WTC11 (cell line): Measurements from ENCODE around the gene OR4K2. TPM values are rescaled to one million over a fixed set of nuclear protein-coding genes. Genes with fewer than 3 reads are reported as not detected.

Experiments used
- ATAC-seq: fragments of 200-7000 bp; cut with Tn5 transposase; 2 replicates; pipeline ENCODE4 v1.10.0; 2021; ENCODE audit warnings: mild to moderate bottlenecking, moderate library complexity
- CTCF ChIA-PET: fragments of 300-600 bp; sonication (Branson Sonifier 250); formaldehyde crosslinking; loops from one replicate; lab custom pipeline; 2021; ENCODE audit warnings: antibody characterized with exemption; lab: Charles Lee
- POLR2A ChIA-PET: fragments of 350-600 bp; sonication (Branson Sonifier 250); formaldehyde crosslinking; loops from one replicate; lab custom pipeline; 2021; ENCODE audit warnings: antibody characterized with exemption; lab: Charles Lee
- DNase-seq: peaks from one replicate; pipeline ENCODE4 v3.0.0; 2021; ENCODE audit warnings: low spot score
- H3K27ac Mint-ChIP-seq: 2 replicates; pipeline ENCODE4 v1.8.0; 2021; ENCODE audit warnings: mixed read lengths
- H3K27me3 Mint-ChIP-seq: 2 replicates; pipeline ENCODE4 v1.8.0; 2021; ENCODE audit warnings: low read depth, mild to moderate bottlenecking, moderate library complexity, mixed read lengths
- H3K36me3 Mint-ChIP-seq: 2 replicates; pipeline ENCODE4 v1.8.0; 2021; ENCODE audit warnings: mixed read lengths
- H3K4me1 Mint-ChIP-seq: 2 replicates; pipeline ENCODE4 v1.8.0; 2022; ENCODE audit warnings: mixed read lengths
- H3K4me3 Mint-ChIP-seq: 2 replicates; pipeline ENCODE4 v1.8.0; 2021; ENCODE audit warnings: mild to moderate bottlenecking, moderate library complexity, mixed read lengths
- H3K9me3 Mint-ChIP-seq: 2 replicates; pipeline ENCODE4 v1.8.0; 2021; ENCODE audit warnings: mixed read lengths
- CREB1 ChIP-seq: sonication (generic); formaldehyde crosslinking; IDR thresholded peaks from 2 replicates; pipeline ENCODE4 v1.8.0; 2023; ENCODE audit warnings: mild to moderate bottlenecking, missing genetic modification reagents
- FOXJ3 ChIP-seq: sonication (generic); formaldehyde crosslinking; IDR thresholded peaks from 2 replicates; pipeline ENCODE4 v1.9.0; 2021; ENCODE audit warnings: missing genetic modification reagents, mild to moderate bottlenecking, borderline replicate concordance
- FOXK1 ChIP-seq: sonication (generic); formaldehyde crosslinking; IDR thresholded peaks from 2 replicates; pipeline ENCODE4 v1.8.0; 2022; ENCODE audit warnings: mild to moderate bottlenecking, moderate library complexity, missing genetic modification reagents
- FOXP4 ChIP-seq: sonication (generic); formaldehyde crosslinking; IDR thresholded peaks from 2 replicates; pipeline ENCODE4 v1.8.0; 2022; ENCODE audit warnings: mild to moderate bottlenecking, missing genetic modification reagents
- HMGA2 ChIP-seq: fragments of 250-450 bp; sonication (Bioruptor Pico); IDR thresholded peaks from 2 replicates; pipeline ENCODE4 v1.4.0; 2021; ENCODE audit warnings: mild to moderate bottlenecking, moderate library complexity
- HMGXB4 ChIP-seq: sonication (generic); formaldehyde crosslinking; IDR thresholded peaks from 2 replicates; pipeline ENCODE4 v1.8.1; 2023; ENCODE audit warnings: mild to moderate bottlenecking, moderate library complexity, missing genetic modification reagents
- MYBL2 ChIP-seq: sonication (generic); formaldehyde crosslinking; IDR thresholded peaks from 2 replicates; pipeline ENCODE4 v1.8.1; 2023; ENCODE audit warnings: mild to moderate bottlenecking, moderate library complexity, missing genetic modification reagents
- NFATC4 ChIP-seq: fragments of 250-450 bp; sonication (Bioruptor Pico); IDR thresholded peaks from 2 replicates; pipeline ENCODE4 v1.9.0; 2021; ENCODE audit warnings: mild to moderate bottlenecking
- NFE2L1 ChIP-seq: sonication (generic); formaldehyde crosslinking; IDR thresholded peaks from 2 replicates; pipeline ENCODE4 v1.8.1; 2023; ENCODE audit warnings: missing genetic modification reagents
- OVOL2 ChIP-seq: fragments of 250-450 bp; sonication (Bioruptor Pico); IDR thresholded peaks from 2 replicates; pipeline ENCODE4 v1.9.0; 2021; ENCODE audit warnings: mild to moderate bottlenecking, borderline replicate concordance
- PRDM15 ChIP-seq: sonication (generic); formaldehyde crosslinking; IDR thresholded peaks from 2 replicates; pipeline ENCODE4 v1.8.0; 2022; ENCODE audit warnings: missing genetic modification reagents
- RELA ChIP-seq: sonication (generic); formaldehyde crosslinking; IDR thresholded peaks from 2 replicates; pipeline ENCODE4 v1.8.1; 2022; ENCODE audit warnings: missing genetic modification reagents, mild to moderate bottlenecking, borderline replicate concordance
- TCF7 ChIP-seq: sonication (generic); formaldehyde crosslinking; IDR thresholded peaks from 2 replicates; pipeline ENCODE4 v1.8.0; 2022; ENCODE audit warnings: mild to moderate bottlenecking, low read depth, missing genetic modification reagents, moderate library complexity
- TEAD1 ChIP-seq: sonication (generic); formaldehyde crosslinking; IDR thresholded peaks from 2 replicates; pipeline ENCODE4 v1.8.0; 2022; ENCODE audit warnings: mild to moderate bottlenecking, missing genetic modification reagents
- ZNF121 ChIP-seq: sonication (generic); formaldehyde crosslinking; IDR thresholded peaks from 2 replicates; pipeline ENCODE4 v1.8.0; 2023; ENCODE audit warnings: missing genetic modification reagents
- ZNF416 ChIP-seq: fragments of 250-450 bp; sonication (Bioruptor Pico); IDR thresholded peaks from 2 replicates; pipeline ENCODE4 v1.9.0; 2021; ENCODE audit warnings: mild to moderate bottlenecking, inconsistent platforms
- ZNF532 ChIP-seq: fragments of 250-450 bp; sonication (Bioruptor Pico); IDR thresholded peaks from 2 replicates; pipeline ENCODE4 v1.9.0; 2021; ENCODE audit warnings: mild to moderate bottlenecking, borderline replicate concordance
- total RNA-seq: library from RNA; stranded (reverse); gene quantifications from 3 replicates; pipeline ENCODE4 v1.2.3, GENCODE V29; 2021
- TF ChIP-seq, protein P1 (sequence below): sonication (generic); formaldehyde crosslinking; IDR thresholded peaks from 2 replicates; pipeline ENCODE4 v1.8.0; 2022; ENCODE audit warnings: mild to moderate bottlenecking, missing genetic modification reagents
- TF ChIP-seq, protein P2 (sequence below): sonication (generic); formaldehyde crosslinking; IDR thresholded peaks from 2 replicates; pipeline ENCODE4 v1.8.1; 2023; ENCODE audit warnings: mild to moderate bottlenecking, missing genetic modification reagents, borderline replicate concordance

The OR4K2 gene
- total RNA-seq, 1 experiment from 2014 or later = not detected

DNA sequence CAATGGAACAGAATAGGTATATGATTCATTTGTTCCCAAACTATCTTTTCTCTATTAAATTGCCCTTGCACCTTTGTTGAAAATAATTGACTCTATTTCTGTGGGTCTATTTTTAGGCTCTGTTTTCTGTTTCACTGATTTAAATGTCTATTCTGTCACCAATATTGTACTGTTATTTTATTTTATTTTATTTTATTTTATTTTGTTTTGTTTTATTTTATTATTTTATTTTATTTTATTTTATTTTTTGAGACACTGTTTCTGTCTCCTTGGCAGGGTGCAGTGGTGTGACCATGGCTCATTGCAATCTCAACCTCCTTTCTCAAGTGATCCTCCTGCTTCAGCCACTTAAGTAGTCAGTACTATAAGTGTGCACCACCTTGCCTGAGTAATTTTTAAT is 36.5 kb upstream of the OR4K2 start:
- no peak for TF ChIP-seq FOXP4 (CRISPR knock-in tag)
- peak; percentile 100 for TF ChIP-seq HMGA2 (CRISPR knock-in tag)
- no peak for TF ChIP-seq NFATC4 (CRISPR knock-in tag)
- no peak overlapping the region for H3K4me3 Mint-ChIP-seq
- POLR2A ChIA-PET = no interaction called here
- H3K27ac Mint-ChIP-seq = no peak overlapping the region
- H3K36me3 Mint-ChIP-seq = peaks cover 13% of the 10 kb centered on the region
- H3K4me1 Mint-ChIP-seq = no peaks in the 10 kb centered on the region
- H3K9me3 Mint-ChIP-seq = peaks cover 19% of the 10 kb centered on the region
- H3K27me3 Mint-ChIP-seq = peaks cover under 1% of the 10 kb centered on the region; the same call in 1 of the 2 replicates
- DNase-seq (no peak), ATAC-seq (no peak)
- CTCF ChIA-PET = no interaction called here

- TF ChIP-seq HMGXB4 (no peak), NFE2L1 (CRISPR knock-in tag) (no peak), OVOL2 (no peak), FOXJ3 (no peak), FOXK1 (no peak), MYBL2 (no peak), RELA (no peak), TEAD1 (CRISPR knock-in tag) (no peak), CREB1 (CRISPR knock-in tag) (no peak), TCF7 (CRISPR knock-in tag) (no peak), ZNF121 (CRISPR knock-in tag) (no peak), ZNF532 (CRISPR knock-in tag) (no peak), ZNF416 (CRISPR knock-in tag) (no peak), PRDM15 (CRISPR knock-in tag) (no peak)
- TF ChIP-seq, protein P1, sequence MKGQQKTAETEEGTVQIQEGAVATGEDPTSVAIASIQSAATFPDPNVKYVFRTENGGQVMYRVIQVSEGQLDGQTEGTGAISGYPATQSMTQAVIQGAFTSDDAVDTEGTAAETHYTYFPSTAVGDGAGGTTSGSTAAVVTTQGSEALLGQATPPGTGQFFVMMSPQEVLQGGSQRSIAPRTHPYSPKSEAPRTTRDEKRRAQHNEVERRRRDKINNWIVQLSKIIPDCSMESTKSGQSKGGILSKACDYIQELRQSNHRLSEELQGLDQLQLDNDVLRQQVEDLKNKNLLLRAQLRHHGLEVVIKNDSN = no peak
- TF ChIP-seq, protein P2, sequence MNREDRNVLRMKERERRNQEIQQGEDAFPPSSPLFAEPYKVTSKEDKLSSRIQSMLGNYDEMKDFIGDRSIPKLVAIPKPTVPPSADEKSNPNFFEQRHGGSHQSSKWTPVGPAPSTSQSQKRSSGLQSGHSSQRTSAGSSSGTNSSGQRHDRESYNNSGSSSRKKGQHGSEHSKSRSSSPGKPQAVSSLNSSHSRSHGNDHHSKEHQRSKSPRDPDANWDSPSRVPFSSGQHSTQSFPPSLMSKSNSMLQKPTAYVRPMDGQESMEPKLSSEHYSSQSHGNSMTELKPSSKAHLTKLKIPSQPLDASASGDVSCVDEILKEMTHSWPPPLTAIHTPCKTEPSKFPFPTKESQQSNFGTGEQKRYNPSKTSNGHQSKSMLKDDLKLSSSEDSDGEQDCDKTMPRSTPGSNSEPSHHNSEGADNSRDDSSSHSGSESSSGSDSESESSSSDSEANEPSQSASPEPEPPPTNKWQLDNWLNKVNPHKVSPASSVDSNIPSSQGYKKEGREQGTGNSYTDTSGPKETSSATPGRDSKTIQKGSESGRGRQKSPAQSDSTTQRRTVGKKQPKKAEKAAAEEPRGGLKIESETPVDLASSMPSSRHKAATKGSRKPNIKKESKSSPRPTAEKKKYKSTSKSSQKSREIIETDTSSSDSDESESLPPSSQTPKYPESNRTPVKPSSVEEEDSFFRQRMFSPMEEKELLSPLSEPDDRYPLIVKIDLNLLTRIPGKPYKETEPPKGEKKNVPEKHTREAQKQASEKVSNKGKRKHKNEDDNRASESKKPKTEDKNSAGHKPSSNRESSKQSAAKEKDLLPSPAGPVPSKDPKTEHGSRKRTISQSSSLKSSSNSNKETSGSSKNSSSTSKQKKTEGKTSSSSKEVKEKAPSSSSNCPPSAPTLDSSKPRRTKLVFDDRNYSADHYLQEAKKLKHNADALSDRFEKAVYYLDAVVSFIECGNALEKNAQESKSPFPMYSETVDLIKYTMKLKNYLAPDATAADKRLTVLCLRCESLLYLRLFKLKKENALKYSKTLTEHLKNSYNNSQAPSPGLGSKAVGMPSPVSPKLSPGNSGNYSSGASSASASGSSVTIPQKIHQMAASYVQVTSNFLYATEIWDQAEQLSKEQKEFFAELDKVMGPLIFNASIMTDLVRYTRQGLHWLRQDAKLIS (CRISPR knock-in tag) = no peak
- Mint-ChIP-seq H3K4me3 (no peak overlapping the region), H3K27me3 (peaks cover 26% of the 10 kb centered on the region), H3K27ac (no peak overlapping the region), H3K4me1 (no peaks in the 10 kb centered on the region), H3K36me3 (peaks cover 75% of the 10 kb centered on the region), H3K9me3 (peaks cover 88% of the 10 kb centered on the region)
- DNase-seq = no peak
- no peak for ATAC-seq
- POLR2A ChIA-PET = no interaction called here
- CTCF ChIA-PET = no interaction called here
Observed at GRCh38 chr14:19851365-19851764, 23.6 kb upstream of the OR4K2 start.
